PC-3 (cell line): ENCODE data around the gene ADAMTSL1. TPM values are rescaled to one million over a fixed set of nuclear protein-coding genes. Genes with fewer than 3 reads are reported as not detected.

Experiments used
- ATAC-seq: fragments of 200-7000 bp; cut with Tn5 transposase; 2 replicates; pipeline ENCODE4 v1.9.1; 2020; ENCODE audit warnings: mild to moderate bottlenecking, moderate library complexity
- BruUV-seq: library from RNA; stranded (reverse); fragments of 400-500 nt; replicated peaks from 2 replicates; lab custom pipeline; 2021; lab: Mats Ljungman, UMichigan
- CTCF ChIA-PET: fragments of 300-600 bp; sonication (Branson Sonifier 250); formaldehyde crosslinking; loops from one replicate; lab custom pipeline; 2022; ENCODE audit warnings: antibody characterized with exemption; lab: Charles Lee
- POLR2A ChIA-PET: fragments of 300-600 bp; sonication (Branson Sonifier 250); formaldehyde crosslinking; loops from one replicate; lab custom pipeline; 2022; ENCODE audit warnings: antibody characterized with exemption; ENCODE audit not compliant: unreplicated experiment; lab: Charles Lee
- DNase-seq: peaks from one replicate; pipeline ENCODE4 v3.0.0-alpha.2; 2015
- H2AFZ ChIP-seq: fragments of 300-600 bp; sonication (generic); 2 replicates; pipeline ENCODE4 v1.6.0; 2016; ENCODE audit warnings: antibody characterized with exemption, low read length
- H3F3A ChIP-seq: fragments of 300-600 bp; sonication (generic); one replicate; pipeline ENCODE4 v1.6.0; 2017; ENCODE audit warnings: antibody characterized with exemption, low read length, control low read depth, mild to moderate bottlenecking; ENCODE audit not compliant: unreplicated experiment
- H3K27ac ChIP-seq: fragments of 300-600 bp; sonication (generic); 2 replicates; pipeline ENCODE4 v1.5.1; 2016; ENCODE audit warnings: mild to moderate bottlenecking, low read length
- H3K27me3 ChIP-seq: fragments of 300-600 bp; sonication (generic); 2 replicates; pipeline ENCODE4 v1.6.1; 2016; ENCODE audit warnings: low read length, mixed read lengths
- H3K36me3 ChIP-seq: fragments of 300-600 bp; sonication (generic); 2 replicates; pipeline ENCODE4 v1.6.1; 2016; ENCODE audit warnings: low read depth, mixed run types, low read length, mixed read lengths
- H3K4me1 ChIP-seq: fragments of 300-600 bp; sonication (generic); 2 replicates; pipeline ENCODE4 v1.5.1; 2016; ENCODE audit warnings: low read length; ENCODE audit not compliant: insufficient read depth
- H3K4me2 ChIP-seq: fragments of 300-600 bp; sonication (generic); 2 replicates; pipeline ENCODE4 v1.6.0; 2016; ENCODE audit warnings: low read length
- H3K4me3 ChIP-seq: fragments of 300-600 bp; sonication (generic); 2 replicates; pipeline ENCODE4 v1.5.1; 2016; ENCODE audit warnings: mild to moderate bottlenecking, low read length, mixed read lengths
- H3K79me2 ChIP-seq: fragments of 300-600 bp; sonication (generic); 2 replicates; pipeline ENCODE4 v1.6.1; 2017; ENCODE audit warnings: low read length, mixed read lengths
- H3K9ac ChIP-seq: fragments of 300-600 bp; sonication (generic); 2 replicates; pipeline ENCODE4 v1.6.0; 2016; ENCODE audit warnings: mild to moderate bottlenecking, low read length
- H3K9me2 ChIP-seq: fragments of 300-600 bp; sonication (generic); replicated peaks from 2 replicates; pipeline ENCODE4 v1.6.1; 2016; ENCODE audit warnings: mixed run types, low read length, mixed read lengths
- H3K9me3 ChIP-seq: fragments of 300-600 bp; sonication (generic); 2 replicates; pipeline ENCODE4 v1.6.1; 2016; ENCODE audit warnings: low read length, mixed read lengths
- H4K20me1 ChIP-seq: fragments of 300-600 bp; sonication (generic); 2 replicates; pipeline ENCODE4 v1.6.1; 2016; ENCODE audit warnings: low read length, mixed read lengths
- CTCF ChIP-seq: fragments of 300-600 bp; sonication (generic); conservative IDR thresholded peaks from 2 replicates; pipeline ENCODE4 v1.5.1; 2017; ENCODE audit warnings: antibody characterized with exemption, low read depth, mild to moderate bottlenecking, low read length
- EZH2 ChIP-seq: fragments of 300-600 bp; sonication (generic); IDR thresholded peaks from one replicate; pipeline ENCODE4 v1.6.1; 2017; ENCODE audit warnings: antibody characterized with exemption, mild to moderate bottlenecking, low read length; ENCODE audit not compliant: unreplicated experiment
- EZH2phosphoT487 ChIP-seq: fragments of 300-600 bp; sonication (generic); IDR thresholded peaks from 2 replicates; pipeline ENCODE4 v1.6.1; 2018; ENCODE audit warnings: mild to moderate bottlenecking, antibody characterized with exemption, low read length, borderline replicate concordance
- intact Hi-C: fragments of 100-400 bp; cut with micrococcal nuclease; formaldehyde crosslinking; loops from 2 replicates; pipeline ENCODE4 v1.9.0; 2023
- total RNA-seq: library from RNA; depleted of rRNA; stranded (reverse); fragments of >200 nt; gene quantifications from 2 replicates; pipeline ENCODE4 v1.2.3, GENCODE V29; 2014

The ADAMTSL1 gene
- total RNA-seq, 1 experiment from 2014 or later, result 0.26 TPM

- ChIA-PET CTCF (no interaction called here), POLR2A (no interaction called here)
- Histone ChIP-seq H3K36me3 (no peaks in the 10 kb centered on the region), H3K4me2 (no peak overlapping the region), H3K4me1 (no peaks in the 10 kb centered on the region), H3F3A (no peaks in the 10 kb centered on the region), H2AFZ (no peak overlapping the region), H4K20me1 (no peaks in the 10 kb centered on the region), H3K27me3 (no peaks in the 10 kb centered on the region), H3K4me3 (no peak overlapping the region), H3K9me3 (no peaks in the 10 kb centered on the region), H3K9me2 (no peaks in the 10 kb centered on the region), H3K9ac (no peak overlapping the region), H3K27ac (no peak overlapping the region), H3K79me2 (no peaks in the 10 kb centered on the region)
- intact Hi-C loops, result no loop called here
- BruUV-seq, result no TSS peak
- TF ChIP-seq EZH2, result no peak
- DNase-seq (no peak), ATAC-seq (no peak)
Observed at GRCh38 chr9:18923671-18924430, 449.9 kb downstream of the ADAMTSL1 start.

GRCh38 chr9:18925880-18926279 is 451.9 kb downstream of the ADAMTSL1 start:
- no peaks in the 10 kb centered on the region for H3K79me2 ChIP-seq
- no peaks in the 10 kb centered on the region for H3K36me3 ChIP-seq
- BruUV-seq, result no TSS peak
- H3K9me3 ChIP-seq, result no peaks in the 10 kb centered on the region
- H3K27ac ChIP-seq, result no peak overlapping the region
- no peaks in the 10 kb centered on the region for H3K9me2 ChIP-seq
- H3K4me3 ChIP-seq, result no peak overlapping the region
- POLR2A ChIA-PET, result no interaction called here
- H3K4me2 ChIP-seq, result no peak overlapping the region
- ATAC-seq, result no peak
- H3K27me3 ChIP-seq, result no peaks in the 10 kb centered on the region
- H3F3A ChIP-seq, result no peaks in the 10 kb centered on the region
- H2AFZ ChIP-seq, result no peak overlapping the region
- H3K4me1 ChIP-seq, result no peaks in the 10 kb centered on the region
- no peaks in the 10 kb centered on the region for H4K20me1 ChIP-seq
- CTCF ChIA-PET, result no interaction called here
- no peak overlapping the region for H3K9ac ChIP-seq
- DNase-seq, result no peak
- intact Hi-C loops, result no loop called here
- no peak for TF ChIP-seq EZH2
- no peak for TF ChIP-seq CTCF
- no peak for TF ChIP-seq EZH2phosphoT487

GRCh38 chr9:18926513-18926912 is 452.6 kb downstream of the ADAMTSL1 start:
- BruUV-seq, result no TSS peak
- CTCF ChIA-PET, result no interaction called here

More at GRCh38 chr9:18926513-18926912, 452.6 kb downstream of the ADAMTSL1 start:
- POLR2A ChIA-PET, result no interaction called here
- no peaks in the 10 kb centered on the region for H3K27me3 ChIP-seq
- H3F3A ChIP-seq, result no peaks in the 10 kb centered on the region
- H3K9ac ChIP-seq, result no peak overlapping the region
- intact Hi-C loops, result no loop called here
- ATAC-seq, result no peak
- no peaks in the 10 kb centered on the region for H3K36me3 ChIP-seq
- no peak overlapping the region for H3K4me2 ChIP-seq
- H3K4me1 ChIP-seq, result no peaks in the 10 kb centered on the region
- no peaks in the 10 kb centered on the region for H3K9me2 ChIP-seq
- TF ChIP-seq EZH2 (no peak), CTCF (no peak), EZH2phosphoT487 (no peak)
- no peaks in the 10 kb centered on the region for H4K20me1 ChIP-seq
- H3K4me3 ChIP-seq, result no peak overlapping the region
- H3K9me3 ChIP-seq, result no peaks in the 10 kb centered on the region
- no peak overlapping the region for H2AFZ ChIP-seq
- DNase-seq, result no peak
- H3K27ac ChIP-seq, result no peak overlapping the region
- no peaks in the 10 kb centered on the region for H3K79me2 ChIP-seq
